A549 treated with Mapracorat at 1 μM for 4 hours (cell line): ENCODE measurements around the gene ZFP69B. TPM values are rescaled to one million over a fixed set of nuclear protein-coding genes. Genes with fewer than 3 reads are reported as not detected.

ENCODE experiments used
- total RNA-seq: library from RNA; stranded (reverse); fragments of 200-300 nt; extraction: Qiagen RNA extraction; gene quantifications from 5 replicates; pipeline ENCODE4 v1.2.3, GENCODE V29; 2022

ZFP69B gene
- 1.3 to 2.2 TPM (median 1.7 TPM) in 5 replicates for total RNA-seq

DNA sequence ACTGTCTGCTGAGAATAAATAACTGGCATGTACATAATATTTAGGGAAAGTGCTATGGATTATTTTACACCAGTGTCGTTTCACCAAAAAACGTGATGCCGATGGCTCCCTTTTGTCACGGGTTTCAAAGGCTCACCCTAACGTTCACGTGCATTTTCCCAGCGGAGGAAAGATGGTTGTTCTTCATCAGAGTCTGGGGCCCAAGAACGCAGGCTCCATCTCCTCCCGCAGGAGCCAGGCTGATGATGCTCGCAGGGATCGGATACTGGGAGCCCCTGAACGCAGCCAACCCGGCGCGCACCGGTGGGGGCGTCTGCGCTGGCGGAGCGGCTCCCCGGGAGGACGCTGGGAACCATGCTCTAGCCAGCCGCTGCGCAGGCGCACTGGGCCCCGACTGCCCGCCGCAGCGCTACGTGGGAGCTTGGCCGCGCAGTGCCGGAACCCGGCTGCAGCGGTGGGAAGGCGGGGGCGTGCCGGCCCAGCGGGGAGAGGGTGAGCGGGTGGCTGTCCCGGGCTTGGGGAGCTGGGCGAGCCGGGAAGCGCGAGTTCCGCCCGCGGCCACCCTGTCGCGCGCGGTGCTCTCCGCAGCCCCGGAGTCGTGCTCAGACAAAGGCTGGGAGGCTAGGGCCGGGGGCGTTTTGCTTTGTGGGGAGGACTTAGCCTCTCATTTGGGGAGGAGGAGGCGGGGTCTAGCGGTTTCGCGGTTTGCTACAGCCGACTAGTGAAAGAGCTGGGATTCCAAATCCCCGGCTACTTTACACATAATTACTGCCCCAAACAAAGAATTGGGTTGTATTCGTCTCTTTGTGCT lies at the start of gene ZFP69B:
Gene ZFP69B (plus strand): TSS at position 793 of the 811 bp plus-strand sequence. CDS start 486 bp downstream, outside the sequence.

DNA sequence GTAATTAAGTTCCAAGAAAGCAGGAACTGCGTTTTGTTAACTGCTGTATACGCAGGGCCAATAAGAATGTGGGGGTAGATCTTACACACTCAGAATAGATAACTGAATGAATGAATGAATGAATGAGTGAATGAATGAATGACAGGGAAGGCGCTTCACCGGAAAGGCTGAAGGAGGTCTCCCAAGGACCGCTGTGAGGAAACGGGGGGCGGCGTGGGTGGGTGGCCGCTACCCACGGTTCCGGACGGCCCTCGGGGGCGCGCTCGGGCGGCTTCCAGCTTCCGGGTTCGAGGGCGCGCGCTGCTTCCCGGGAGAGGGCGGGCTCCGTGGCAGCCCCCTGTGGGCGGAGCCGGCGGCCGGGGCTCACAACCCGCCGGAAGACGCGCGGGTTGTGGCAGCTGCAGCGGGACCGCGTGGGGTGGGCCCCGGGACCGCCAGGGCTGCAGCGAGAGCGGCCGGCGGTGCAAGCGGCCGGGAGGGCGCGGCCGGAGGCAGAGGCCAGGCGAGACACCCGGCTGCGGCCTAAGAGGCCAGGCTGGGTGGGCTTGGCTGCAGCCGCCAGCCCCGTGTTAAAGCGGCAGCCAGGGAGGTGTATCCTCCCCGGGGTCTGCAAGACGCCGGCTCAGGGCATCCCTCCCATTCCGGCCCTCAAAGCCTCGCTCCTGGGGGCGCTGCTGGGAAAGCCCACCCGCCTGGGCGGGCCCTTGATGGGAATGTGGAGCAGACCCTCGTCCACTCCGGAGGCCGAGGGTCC lies 26.8 kb downstream of the ZFP69B start, which contains the start of gene ZFP69:
Gene ZFP69 (plus strand): TSS at position 367 of the 754 bp plus-strand sequence. CDS start 2,072 bp downstream, outside the sequence.

GRCh38 chr1:40508375-40509341 lies 58.4 kb downstream of the ZFP69B start, which contains the start of gene EXO5:
Gene EXO5 (plus strand): TSS chr1:40508767. CDS start chr1:40514545, 5,778 bp downstream.

Other genes with a start within 250 kb of the ZFP69B start
- not detected in 5 replicates for gene TMCO2, start 202.5 kb upstream of the ZFP69B start, total RNA-seq
- 35.7 to 38.8 TPM (median 37.6 TPM) in 5 replicates for gene ZMPSTE24, start 192.2 kb upstream of the ZFP69B start, total RNA-seq
- 0.11 to 0.56 TPM (median 0.29 TPM) in 5 replicates for gene COL9A2, start 133.2 kb upstream of the ZFP69B start, total RNA-seq
- 8.5 to 11.0 TPM (median 9.3 TPM) in 5 replicates for gene SMAP2, start 76.7 kb upstream of the ZFP69B start, total RNA-seq
- not detected in 5 replicates for gene ZFP69, start 26.8 kb downstream of the ZFP69B start, total RNA-seq
- 3.7 to 4.8 TPM (median 4.0 TPM) in 5 replicates for gene EXO5, start 58.3 kb downstream of the ZFP69B start, total RNA-seq
- gene ZNF684, start 81.2 kb downstream of the ZFP69B start, total RNA-seq = 2.0 to 3.4 TPM (median 2.7 TPM) in 5 replicates
- 0.97 to 1.3 TPM (median 1.1 TPM) in 5 replicates for gene RIMS3, start 215.2 kb downstream of the ZFP69B start, total RNA-seq
- gene NFYC, start 241.2 kb downstream of the ZFP69B start, total RNA-seq = 32.4 to 38.4 TPM (median 36.5 TPM) in 5 replicates